ENCODE data around the gene ZNF385A. TPM values are rescaled to one million over a fixed set of nuclear protein-coding genes. Genes with fewer than 3 reads are reported as not detected.

The ZNF385A gene
- total and polyA plus RNA-seq, 2 of the 8 experiments (the other 6 are each of a cell fraction or from before 2014, with no cell fraction given), result 5.2 to 14.3 TPM

- H4K5ac ChIP-seq (ENCODE audit: insufficient read length, low read depth, low read length), result no peak overlapping the region
- no peak overlapping the region for H3K56ac ChIP-seq (replicated peaks; ENCODE audit: insufficient read length, low read depth, low read length)
- no peaks in the 10 kb centered on the region for H4K20me1 ChIP-seq (replicated peaks in 1 of 2; ENCODE audit: control insufficient read depth in 1 of 2, insufficient read depth in 2 of 2, low read length in 2 of 2)
- H3K79me2 ChIP-seq (ENCODE audit: control insufficient read depth in 1 of 2, insufficient read depth in 2 of 2, low read length in 2 of 2), result no peaks in the 10 kb centered on the region
- WGBS, 2 experiments (ENCODE audit: extremely low coverage in 1 of 2, insufficient coverage in 1 of 2, insufficient read length in 1 of 2, insufficient replicate concordance in 2 of 2, low coverage in 1 of 2, low lambda C conversion rate in 2 of 2, missing lambda C conversion rate in 1 of 2), result 79% methylated on average over 3 of the region's 3 CpGs; no CpG with 5 or more reads in 1 of the 2 experiments
- DNase-seq (ENCODE audit: low read depth in 1 of 2, low spot score in 2 of 2), result no peak
- H2AFZ ChIP-seq (ENCODE audit: low read length), result no peak overlapping the region
- H3K23ac ChIP-seq (ENCODE audit: insufficient read length), result no peak overlapping the region
- TF ChIP-seq KDM4A (IDR thresholded peaks at IDR 0.05; ENCODE audit: low read depth, low read length, severe bottlenecking), result no peak
- no peaks in the 10 kb centered on the region; the same call in 1 of the 2 replicates for H3K23me2 ChIP-seq (ENCODE audit: low read depth, low read length)
- H3K14ac ChIP-seq (ENCODE audit: insufficient read length), result no peak overlapping the region
- no peak overlapping the region for H3K4me3 ChIP-seq (ENCODE audit: extremely low read depth in 1 of 4, insufficient read depth in 2 of 4, low read depth in 3 of 4, low read length in 4 of 4)
- no peak overlapping the region for H3K9ac ChIP-seq (replicated peaks in 1 of 4; ENCODE audit: extremely low read depth in 1 of 4, low read depth in 3 of 4, low read length in 3 of 4)
- H2BK120ac ChIP-seq (replicated peaks; ENCODE audit: low read depth, low read length), result no peak overlapping the region
- no peaks in the 10 kb centered on the region for H3K79me1 ChIP-seq (ENCODE audit: low read depth, low read length)
- H4K8ac ChIP-seq (ENCODE audit: extremely low read depth, insufficient read depth, low read length), result no peak overlapping the region; the same call in 1 of the 2 replicates
- H3K9me3 ChIP-seq (ENCODE audit: insufficient read depth in 2 of 2, low read depth in 1 of 2, low read length in 1 of 2), result no peaks in the 10 kb centered on the region
- CTCF ChIA-PET (ENCODE audit: partially characterized antibody), result interaction anchor here (1.8 to 26.1 kb wide), 7 partner anchors 10 to 49 kb away, joined by 5 to 742 read pairs (median 32); partner anchors contain the start of gene ITGA5
- H3K36me3 ChIP-seq (ENCODE audit: control insufficient read depth in 2 of 4, insufficient read depth in 4 of 4, low read length in 3 of 4), result no peaks in the 10 kb centered on the region
- no peak overlapping the region for H2BK15ac ChIP-seq (ENCODE audit: low read length)
- POLR2A ChIA-PET (ENCODE audit: partially characterized antibody), result interaction anchor here (0.9 to 2.4 kb wide), 3 partner anchors 11 to 22 kb away, joined by 4 to 7 read pairs (median 4); no protein-coding TSS in a partner anchor
- no peak overlapping the region for H2BK20ac ChIP-seq (ENCODE audit: low read length)
- H3K27ac ChIP-seq (ENCODE audit: low read depth, low read length), result no peak overlapping the region
- no peak overlapping the region for H3K4ac ChIP-seq (replicated peaks; ENCODE audit: insufficient read length, low read depth, low read length)
- H3K4me1 ChIP-seq (replicated peaks in 1 of 4; ENCODE audit: control insufficient read depth in 3 of 4, insufficient read depth in 4 of 4, low read length in 3 of 4), result peaks cover 0 to 16% (median 11%) of the 10 kb centered on the region in 4 experiments; a peak in 6 of 7 replicates
- peak overlapping the region; percentile 42; the same call in 1 of the 2 replicates for H2BK12ac ChIP-seq (ENCODE audit: low read depth, low read length)
- no peak overlapping the region for H3K4me2 ChIP-seq (ENCODE audit: insufficient read depth in 1 of 2, low read depth in 2 of 2, low read length in 2 of 2)
- H2BK5ac ChIP-seq (ENCODE audit: low read depth, low read length), result no peak overlapping the region
- peaks cover 3 to 41% (median 34%) of the 10 kb centered on the region in 4 experiments for H3K27me3 ChIP-seq (replicated peaks in 1 of 4; ENCODE audit: control insufficient read depth in 3 of 4, extremely low read depth in 1 of 4, insufficient read depth in 3 of 4, low read length in 3 of 4)
- no peak overlapping the region for H4K91ac ChIP-seq (replicated peaks; ENCODE audit: insufficient read length, low read length)
- no peak overlapping the region for H3K18ac ChIP-seq (ENCODE audit: extremely low read depth, low read length)
- no peak overlapping the region for H2AK5ac ChIP-seq (ENCODE audit: low read depth, low read length)
- FAIRE-seq, result no peak
Observed at GRCh38 chr12:54429014-54429471, 44.5 kb upstream of the ZNF385A start.
